MV-4-11 (cell line): Measurements from ENCODE around the gene RBM28.

Experiments used
- DNase-seq: peaks from one replicate; lab custom pipeline; 2025; lab: John Stamatoyannopoulos, UW

Gene RBM28

GRCh38 chr7:128374041-128374440 is 30.3 kb upstream of the RBM28 start:
- no peak for DNase-seq

GRCh38 chr7:128373606-128374005 is 29.9 kb upstream of the RBM28 start:
- DNase-seq: no peak

- DNase-seq: no peak
Observed at GRCh38 chr7:128370491-128370890, 26.8 kb upstream of the RBM28 start.

- no peak for DNase-seq
Observed at GRCh38 chr7:128366986-128367385, 23.3 kb upstream of the RBM28 start.

GRCh38 chr7:128366300-128366699 is 22.6 kb upstream of the RBM28 start:
- DNase-seq: no peak

GRCh38 chr7:128365432-128365831 is 21.7 kb upstream of the RBM28 start:
- no peak for DNase-seq

- DNase-seq: no peak
Observed at GRCh38 chr7:128364166-128364870, 20.6 kb upstream of the RBM28 start.

GRCh38 chr7:128363261-128363721 is 19.6 kb upstream of the RBM28 start:
- DNase-seq: no peak

GRCh38 chr7:128362670-128363069 is 19.0 kb upstream of the RBM28 start:
- peak; percentile 58 for DNase-seq

- DNase-seq: peak; percentile 71
Observed at GRCh38 chr7:128361411-128362379, 18.0 kb upstream of the RBM28 start, which contains the start of gene PRRT4. TSS of gene PRRT4 (minus strand) at chr7:128361690.

GRCh38 chr7:128360359-128360678 is 16.6 kb upstream of the RBM28 start:
- DNase-seq: no peak

GRCh38 chr7:128359939-128360338 is 16.2 kb upstream of the RBM28 start:
- DNase-seq: no peak

GRCh38 chr7:128359336-128359735 is 15.6 kb upstream of the RBM28 start:
- DNase-seq: no peak

GRCh38 chr7:128358233-128358632 is 14.5 kb upstream of the RBM28 start:
- peak; percentile 58 for DNase-seq

- no peak for DNase-seq
Observed at GRCh38 chr7:128357217-128357613, 13.5 kb upstream of the RBM28 start.

GRCh38 chr7:128356546-128357216 is 13.0 kb upstream of the RBM28 start:
- no peak for DNase-seq

GRCh38 chr7:128353610-128354009 is 9.9 kb upstream of the RBM28 start:
- no peak for DNase-seq

- DNase-seq: no peak
Observed at GRCh38 chr7:128353189-128353588, 9.5 kb upstream of the RBM28 start.

- DNase-seq: no peak
Observed at GRCh38 chr7:128352636-128353035, 8.9 kb upstream of the RBM28 start.

GRCh38 chr7:128352153-128352537 is 8.4 kb upstream of the RBM28 start:
- no peak for DNase-seq

- no peak for DNase-seq
Observed at GRCh38 chr7:128351296-128352152, 7.8 kb upstream of the RBM28 start.
